HepG2 (cell line): ENCODE measurements around the gene SLC25A36. TPM values are rescaled to one million over a fixed set of nuclear protein-coding genes. Genes with fewer than 3 reads are reported as not detected.

Experiments
- EP300 ChIP-seq, 3 experiments: sonication (generic) in 1 of 3; formaldehyde crosslinking in 1 of 3; IDR thresholded peaks; 2 replicates each; pipeline versions ENCODE4 v1.5.1 to v1.6.1; 2011 to 2020; ENCODE audit warnings: low read depth in 2 of 3, low read length in 2 of 3, borderline replicate concordance in 1 of 3, improper control_type of control experiment in 1 of 3, mild to moderate bottlenecking in 1 of 3, missing genetic modification reagents in 1 of 3, moderate library complexity in 1 of 3
- ERF ChIP-seq: IDR thresholded peaks from 2 replicates; pipeline ENCODE4 v1.6.1; 2018; ENCODE audit warnings: missing biosample characterization, missing genetic modification reagents
- FOXA1 ChIP-seq, 2 experiments: fragments of 450-650 bp in 1 of 2; sonication (generic) in 1 of 2; formaldehyde crosslinking in 1 of 2; IDR thresholded peaks; 2 replicates each; pipeline versions ENCODE4 v1.4.0 to v1.6.1; 2016 to 2020; ENCODE audit warnings: missing genetic modification reagents in 1 of 2
- MAFF ChIP-seq: IDR thresholded peaks from 2 replicates; pipeline ENCODE4 v1.6.1; 2011; ENCODE audit warnings: low read depth, low read length, improper control_type of control experiment
- NONO ChIP-seq, 2 experiments: fragments of 450-650 bp in 1 of 2; sonication (generic) in 1 of 2; formaldehyde crosslinking in 1 of 2; IDR thresholded peaks in 1 of 2; conservative IDR thresholded peaks in 1 of 2; 2 replicates each; pipeline versions ENCODE4 v1.6.1 to v1.8.0; 2017 to 2022; ENCODE audit warnings: mild to moderate bottlenecking in 1 of 2, missing genetic modification reagents in 1 of 2, moderate library complexity in 1 of 2
- NR2C2 ChIP-seq: sonication (generic); formaldehyde crosslinking; IDR thresholded peaks from 2 replicates; pipeline ENCODE4 v1.4.0; 2020; ENCODE audit warnings: missing genetic modification reagents, mild to moderate bottlenecking, moderate library complexity, borderline replicate concordance
- NR2F2 ChIP-seq: IDR thresholded peaks from 2 replicates; pipeline ENCODE4 v1.6.1; 2012; ENCODE audit warnings: low read depth, inconsistent platforms, borderline replicate concordance
- PAX8 ChIP-seq: sonication (generic); formaldehyde crosslinking; IDR thresholded peaks from 2 replicates; pipeline ENCODE4 v1.8.0; 2022; ENCODE audit warnings: mild to moderate bottlenecking, missing genetic modification reagents, borderline replicate concordance
- PHF5A ChIP-seq: IDR thresholded peaks from one replicate; pipeline ENCODE4 v1.6.1; 2018; ENCODE audit warnings: low read depth, missing genetic modification reagents; ENCODE audit not compliant: unreplicated experiment
- RARA ChIP-seq: IDR thresholded peaks from 2 replicates; pipeline ENCODE4 v1.6.1; 2016; ENCODE audit warnings: missing genetic modification reagents, missing compliant biosample characterization
- RORA ChIP-seq: sonication (generic); formaldehyde crosslinking; IDR thresholded peaks from 2 replicates; pipeline ENCODE4 v1.5.0; 2020; ENCODE audit warnings: mild to moderate bottlenecking, missing genetic modification reagents, moderate library complexity
- RXRB ChIP-seq: IDR thresholded peaks from 2 replicates; pipeline ENCODE4 v1.6.1; 2016; ENCODE audit warnings: borderline replicate concordance, missing genetic modification reagents, missing compliant biosample characterization
- SIN3A ChIP-seq: IDR thresholded peaks from 2 replicates; pipeline ENCODE4 v1.6.1; 2011; ENCODE audit warnings: low read depth, mild to moderate bottlenecking, control low read depth, low read length, borderline replicate concordance
- SOX13 ChIP-seq, 3 experiments: fragments of 450-650 bp in 1 of 3; sonication (generic) in 1 of 3; formaldehyde crosslinking in 1 of 3; IDR thresholded peaks in 2 of 3; conservative IDR thresholded peaks in 1 of 3; 2 replicates each; pipeline versions ENCODE4 v1.5.0 to v1.6.1; 2016 to 2020; ENCODE audit warnings: antibody characterized with exemption in 1 of 3, mild to moderate bottlenecking in 1 of 3, missing compliant biosample characterization in 1 of 3, missing genetic modification reagents in 1 of 3, moderate library complexity in 1 of 3
- TBX2 ChIP-seq: sonication (generic); formaldehyde crosslinking; IDR thresholded peaks from 2 replicates; pipeline ENCODE4 v1.5.0; 2020; ENCODE audit warnings: missing genetic modification reagents, mild to moderate bottlenecking, borderline replicate concordance
- ZNF180 ChIP-seq: sonication (generic); formaldehyde crosslinking; IDR thresholded peaks from 2 replicates; pipeline ENCODE4 v1.4.0; 2020; ENCODE audit warnings: low read depth, missing genetic modification reagents, borderline replicate concordance
- polyA plus RNA-seq, 8 experiments: library from polyadenylated mRNA; depleted of rRNA in 3 of 8; stranded (reverse) in 7 of 8; unstranded in 1 of 8; fragments of >200 nt; fragmentation: Illumina TruSeq in 4 of 8; extraction: Trizol in 4 of 8; gene quantifications; 2 replicates each; pipeline versions ENCODE4 v1.2.1 to v1.2.3, GENCODE V29; 2011 to 2016; ENCODE audit warnings: low read depth in 4 of 8, missing spikeins in 1 of 8, mixed read lengths in 1 of 8; ENCODE audit not compliant: insufficient read depth in 1 of 8
- total RNA-seq, 5 experiments: library from RNA; depleted of rRNA; stranded (reverse); fragments of >200 nt; fragmentation: Illumina TruSeq; extraction: Trizol; gene quantifications; 2 replicates each; pipeline ENCODE4 v1.2.3, GENCODE V29; 2016; ENCODE audit warnings: low read depth in 1 of 5
- TF ChIP-seq, protein P1 (sequence below): sonication (generic); formaldehyde crosslinking; IDR thresholded peaks from 2 replicates; pipeline ENCODE4 v1.5.1; 2020; ENCODE audit warnings: mild to moderate bottlenecking, missing genetic modification reagents, borderline replicate concordance
- TF ChIP-seq, protein P2 (sequence below): IDR thresholded peaks from 2 replicates; pipeline ENCODE4 v1.6.1; 2016; ENCODE audit warnings: missing compliant biosample characterization, missing genetic modification reagents, borderline replicate concordance

SLC25A36 gene
- total and polyA plus RNA-seq, 2 of the 13 experiments (the other 11 are each of a cell fraction or from before 2014, with no cell fraction given), result 30.6 to 85.6 TPM

DNA sequence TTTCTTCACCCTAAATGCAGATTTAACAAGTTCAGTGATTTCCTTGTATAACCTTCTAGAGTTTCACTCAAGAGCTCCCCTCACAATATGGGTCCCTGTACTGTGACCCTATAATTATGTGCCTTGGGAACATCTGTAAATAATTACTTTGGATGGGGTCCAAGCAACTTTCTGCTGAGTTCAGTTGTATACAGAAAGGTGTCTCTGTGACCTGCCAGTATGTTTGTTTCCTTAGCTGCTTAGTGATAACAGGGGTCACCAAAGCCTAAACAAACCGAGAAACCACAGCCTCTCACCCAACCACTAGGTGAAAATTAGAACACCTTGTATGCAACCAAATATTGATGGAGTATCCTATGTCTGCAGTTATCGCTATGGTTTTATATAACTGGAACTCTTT lies 29.8 kb upstream of the SLC25A36 start (continued):
- TF ChIP-seq, protein P1, sequence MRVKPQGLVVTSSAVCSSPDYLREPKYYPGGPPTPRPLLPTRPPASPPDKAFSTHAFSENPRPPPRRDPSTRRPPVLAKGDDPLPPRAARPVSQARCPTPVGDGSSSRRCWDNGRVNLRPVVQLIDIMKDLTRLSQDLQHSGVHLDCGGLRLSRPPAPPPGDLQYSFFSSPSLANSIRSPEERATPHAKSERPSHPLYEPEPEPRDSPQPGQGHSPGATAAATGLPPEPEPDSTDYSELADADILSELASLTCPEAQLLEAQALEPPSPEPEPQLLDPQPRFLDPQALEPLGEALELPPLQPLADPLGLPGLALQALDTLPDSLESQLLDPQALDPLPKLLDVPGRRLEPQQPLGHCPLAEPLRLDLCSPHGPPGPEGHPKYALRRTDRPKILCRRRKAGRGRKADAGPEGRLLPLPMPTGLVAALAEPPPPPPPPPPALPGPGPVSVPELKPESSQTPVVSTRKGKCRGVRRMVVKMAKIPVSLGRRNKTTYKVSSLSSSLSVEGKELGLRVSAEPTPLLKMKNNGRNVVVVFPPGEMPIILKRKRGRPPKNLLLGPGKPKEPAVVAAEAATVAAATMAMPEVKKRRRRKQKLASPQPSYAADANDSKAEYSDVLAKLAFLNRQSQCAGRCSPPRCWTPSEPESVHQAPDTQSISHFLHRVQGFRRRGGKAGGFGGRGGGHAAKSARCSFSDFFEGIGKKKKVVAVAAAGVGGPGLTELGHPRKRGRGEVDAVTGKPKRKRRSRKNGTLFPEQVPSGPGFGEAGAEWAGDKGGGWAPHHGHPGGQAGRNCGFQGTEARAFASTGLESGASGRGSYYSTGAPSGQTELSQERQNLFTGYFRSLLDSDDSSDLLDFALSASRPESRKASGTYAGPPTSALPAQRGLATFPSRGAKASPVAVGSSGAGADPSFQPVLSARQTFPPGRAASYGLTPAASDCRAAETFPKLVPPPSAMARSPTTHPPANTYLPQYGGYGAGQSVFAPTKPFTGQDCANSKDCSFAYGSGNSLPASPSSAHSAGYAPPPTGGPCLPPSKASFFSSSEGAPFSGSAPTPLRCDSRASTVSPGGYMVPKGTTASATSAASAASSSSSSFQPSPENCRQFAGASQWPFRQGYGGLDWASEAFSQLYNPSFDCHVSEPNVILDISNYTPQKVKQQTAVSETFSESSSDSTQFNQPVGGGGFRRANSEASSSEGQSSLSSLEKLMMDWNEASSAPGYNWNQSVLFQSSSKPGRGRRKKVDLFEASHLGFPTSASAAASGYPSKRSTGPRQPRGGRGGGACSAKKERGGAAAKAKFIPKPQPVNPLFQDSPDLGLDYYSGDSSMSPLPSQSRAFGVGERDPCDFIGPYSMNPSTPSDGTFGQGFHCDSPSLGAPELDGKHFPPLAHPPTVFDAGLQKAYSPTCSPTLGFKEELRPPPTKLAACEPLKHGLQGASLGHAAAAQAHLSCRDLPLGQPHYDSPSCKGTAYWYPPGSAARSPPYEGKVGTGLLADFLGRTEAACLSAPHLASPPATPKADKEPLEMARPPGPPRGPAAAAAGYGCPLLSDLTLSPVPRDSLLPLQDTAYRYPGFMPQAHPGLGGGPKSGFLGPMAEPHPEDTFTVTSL, result peak; percentile 57; the same call in 1 of the 2 replicates
- peak; percentile 77 for TF ChIP-seq NR2F2
- TF ChIP-seq SIN3A, result no peak
- 0 out of 2 replicates have a peak, but pooled peaks have one; percentile 53 for TF ChIP-seq RXRB (CRISPR knock-in tag)
- TF ChIP-seq NONO (IDR thresholded peaks at IDR 0.05), result no peak
- TF ChIP-seq NONO (CRISPR knock-in tag; conservative IDR thresholded peaks at IDR 0.05), result no peak
- TF ChIP-seq NR2C2 (CRISPR knock-in tag), result peak; percentile 65; the same call in 1 of the 2 replicates
- TF ChIP-seq PAX8 (CRISPR knock-in tag), result no peak
- peak; percentile 83; the same call in 1 of the 2 replicates for TF ChIP-seq RARA
- TF ChIP-seq PHF5A (CRISPR knock-in tag), result no peak
- TF ChIP-seq TBX2, result peak; percentile 78
- TF ChIP-seq RORA (CRISPR knock-in tag), result no peak
- TF ChIP-seq EP300 (IDR thresholded peaks at IDR 0.05; ENCODE audit: low read depth in 2 of 2, low read length in 2 of 2), result peak in 1 of 2 experiments; percentile 48; a peak in 1 of 4 replicates
- no peak for TF ChIP-seq EP300 (CRISPR knock-in tag; IDR thresholded peaks at IDR 0.05; ENCODE audit: borderline replicate concordance)
- no peak for TF ChIP-seq ZNF180 (CRISPR knock-in tag)
- TF ChIP-seq, protein P2, sequence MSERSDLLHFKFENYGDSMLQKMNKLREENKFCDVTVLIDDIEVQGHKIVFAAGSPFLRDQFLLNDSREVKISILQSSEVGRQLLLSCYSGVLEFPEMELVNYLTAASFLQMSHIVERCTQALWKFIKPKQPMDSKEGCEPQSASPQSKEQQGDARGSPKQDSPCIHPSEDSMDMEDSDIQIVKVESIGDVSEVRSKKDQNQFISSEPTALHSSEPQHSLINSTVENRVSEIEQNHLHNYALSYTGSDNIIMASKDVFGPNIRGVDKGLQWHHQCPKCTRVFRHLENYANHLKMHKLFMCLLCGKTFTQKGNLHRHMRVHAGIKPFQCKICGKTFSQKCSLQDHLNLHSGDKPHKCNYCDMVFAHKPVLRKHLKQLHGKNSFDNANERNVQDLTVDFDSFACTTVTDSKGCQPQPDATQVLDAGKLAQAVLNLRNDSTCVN (CRISPR knock-in tag), result no peak
- TF ChIP-seq FOXA1 (IDR thresholded peaks at IDR 0.05), result 0 out of 2 replicates have a peak, but pooled peaks have one; percentile 26
- peak; percentile 16; the same call in 1 of the 2 replicates for TF ChIP-seq FOXA1 (CRISPR knock-in tag; IDR thresholded peaks at IDR 0.05)
- no peak for TF ChIP-seq ERF
- no peak for TF ChIP-seq SOX13 (IDR thresholded peaks at IDR 0.05)
- TF ChIP-seq SOX13 (CRISPR knock-in tag; conservative IDR thresholded peaks at IDR 0.05 in 1 of 2, IDR thresholded peaks at IDR 0.05 in 1 of 2), result peak in 1 of 2 experiments; percentile 67; a peak in 2 of 4 replicates
- peak; percentile 63 for TF ChIP-seq MAFF
